ENCODE measurements around the gene HEMGN. TPM values are rescaled to one million over a fixed set of nuclear protein-coding genes. Genes with fewer than 3 reads are reported as not detected.

Gene HEMGN
- total and polyA plus RNA-seq, 2 experiments from 2014 or later, result not detected

- Mint-ChIP-seq H3K36me3 (ENCODE audit: low read depth) (no peaks in the 10 kb centered on the region), H3K4me3 (no peak overlapping the region), H3K27me3 (ENCODE audit: insufficient read depth, low read depth, poor library complexity) (peaks cover 67% of the 10 kb centered on the region), H3K4me1 (no peaks in the 10 kb centered on the region), H3K9me3 (peaks cover 9% of the 10 kb centered on the region; the same call in 2 of the 3 replicates), H3K27ac (no peak overlapping the region)
- ATAC-seq (no peak), DNase-seq (ENCODE audit: low spot score) (no peak)
- no peaks in the 10 kb centered on the region for H3K4me1 ChIP-seq (ENCODE audit: insufficient read depth)
- TF ChIP-seq ETS1 (IDR thresholded peaks at IDR 0.05) (no peak), JUNB (IDR thresholded peaks at IDR 0.05; ENCODE audit: unreplicated experiment) (no peak), NANOG (IDR thresholded peaks at IDR 0.05; ENCODE audit: borderline replicate concordance) (no peak), ZNF114 (CRISPR knock-in tag; IDR thresholded peaks at IDR 0.05) (no peak), EZH2phosphoT487 (IDR thresholded peaks at IDR 0.05; ENCODE audit: unreplicated experiment) (no peak), POLR2AphosphoS5 (IDR thresholded peaks at IDR 0.05; ENCODE audit: low read depth) (no peak), CTCF (conservative IDR thresholded peaks at IDR 0.05; ENCODE audit: low read depth in 2 of 2) (no peak), CREB1 (CRISPR knock-in tag; IDR thresholded peaks at IDR 0.05; ENCODE audit: low read depth) (no peak), STAT1 (IDR thresholded peaks at IDR 0.05; ENCODE audit: unreplicated experiment) (no peak), ZNF331 (CRISPR knock-in tag; IDR thresholded peaks at IDR 0.05; ENCODE audit: low read depth) (no peak), EZH2 (IDR thresholded peaks at IDR 0.05; ENCODE audit: low read depth, unreplicated experiment) (no peak), ZNF462 (CRISPR knock-in tag; IDR thresholded peaks at IDR 0.05) (no peak), REST (IDR thresholded peaks at IDR 0.05; ENCODE audit: unreplicated experiment) (no peak)
- H3F3A ChIP-seq (replicated peaks; ENCODE audit: low read depth), result no peaks in the 10 kb centered on the region
- peaks cover 83% of the 10 kb centered on the region for H3K27me3 ChIP-seq (ENCODE audit: insufficient read depth)
- no peak overlapping the region for H2AFZ ChIP-seq
- no peaks in the 10 kb centered on the region for H3K36me3 ChIP-seq (ENCODE audit: insufficient read depth)
- H3K4me2 ChIP-seq, result no peak overlapping the region
- H3K4me3 ChIP-seq, result no peak overlapping the region
- no peaks in the 10 kb centered on the region for H3K79me2 ChIP-seq (replicated peaks; ENCODE audit: insufficient read depth)
- no peak overlapping the region for H3K27ac ChIP-seq (ENCODE audit: low read depth)
- H4K20me1 ChIP-seq (replicated peaks; ENCODE audit: insufficient read depth), result no peaks in the 10 kb centered on the region; the same call in 1 of the 2 replicates
- H3K9me2 ChIP-seq (ENCODE audit: insufficient read depth), result no peaks in the 10 kb centered on the region
Observed at GRCh38 chr9:97972753-97973152, 34.8 kb upstream of the HEMGN start.
